IMR-90 (cell line): ENCODE results near the gene MYH7B. TPM values are rescaled to one million over a fixed set of nuclear protein-coding genes. Genes with fewer than 3 reads are reported as not detected.

Source experiments
- ATAC-seq: fragments of 200-7000 bp; cut with Tn5 transposase; 2 replicates; pipeline ENCODE4 v1.9.1; 2020; ENCODE audit warnings: low read depth, mild to moderate bottlenecking, moderate library complexity
- BruUV-seq: library from RNA; stranded (reverse); fragments of 400-500 nt; replicated peaks from 2 replicates; lab custom pipeline; 2021; lab: Mats Ljungman, UMichigan
- CTCF ChIA-PET: fragments of 300-600 bp; formaldehyde crosslinking; extraction: SDS; loops from one replicate; lab custom pipeline; 2021; ENCODE audit warnings: antibody characterized with exemption; lab: Yijun Ruan, JAX
- POLR2A ChIA-PET: fragments of 300-600 bp; sonication (Branson Sonifier 250); formaldehyde crosslinking; loops from one replicate; lab custom pipeline; 2022; ENCODE audit warnings: antibody characterized with exemption; ENCODE audit not compliant: unreplicated experiment; lab: Charles Lee
- DNase-seq: peaks from one replicate; pipeline ENCODE4 v3.0.0; 2013
- H2AFZ ChIP-seq: replicated peaks from 2 replicates; pipeline ENCODE3; 2013; ENCODE audit warnings: low read length, mild to moderate bottlenecking; ENCODE audit not compliant: poor library complexity
- H2AK5ac ChIP-seq: 2 replicates; pipeline ENCODE4 v1.6.1; 2013; ENCODE audit warnings: low read depth, low read length, inconsistent platforms
- H2AK9ac ChIP-seq: replicated peaks from 2 replicates; pipeline ENCODE3; 2013; ENCODE audit warnings: mild to moderate bottlenecking, low read depth, low read length, moderate library complexity; ENCODE audit not compliant: poor library complexity
- H2BK120ac ChIP-seq: 2 replicates; pipeline ENCODE4 v1.6.1; 2013; ENCODE audit warnings: low read depth, low read length, inconsistent platforms
- H2BK15ac ChIP-seq: 3 replicates; pipeline ENCODE4 v1.6.1; 2013; ENCODE audit warnings: low read depth, low read length, inconsistent platforms
- H2BK20ac ChIP-seq: 2 replicates; pipeline ENCODE4 v1.6.1; 2013; ENCODE audit warnings: low read depth, mild to moderate bottlenecking, inconsistent platforms, low read length, moderate library complexity
- H2BK5ac ChIP-seq: 2 replicates; pipeline ENCODE4 v1.6.1; 2013; ENCODE audit warnings: mild to moderate bottlenecking, low read depth, low read length, inconsistent platforms; ENCODE audit not compliant: poor library complexity, severe bottlenecking
- H3K14ac ChIP-seq: replicated peaks from 2 replicates; pipeline ENCODE4 v1.6.1; 2013; ENCODE audit warnings: low read depth, low read length, inconsistent platforms
- H3K18ac ChIP-seq: 2 replicates; pipeline ENCODE4 v1.6.1; 2013; ENCODE audit warnings: low read depth, low read length, control low read depth
- H3K23ac ChIP-seq: 2 replicates; pipeline ENCODE4 v1.6.1; 2013; ENCODE audit warnings: low read depth, low read length, inconsistent platforms
- H3K27ac ChIP-seq: 2 replicates; pipeline ENCODE4 v1.5.1; 2013; ENCODE audit warnings: mild to moderate bottlenecking, control low read depth, low read length; ENCODE audit not compliant: insufficient read depth
- H3K27me3 ChIP-seq: 2 replicates; pipeline ENCODE4 v1.6.1; 2013; ENCODE audit warnings: low read length; ENCODE audit not compliant: control insufficient read depth, insufficient read depth
- H3K36me3 ChIP-seq: 2 replicates; pipeline ENCODE4 v1.6.1; 2013; ENCODE audit warnings: low read length, mixed read lengths; ENCODE audit not compliant: control insufficient read depth, insufficient read depth
- H3K4ac ChIP-seq: 2 replicates; pipeline ENCODE4 v1.6.1; 2013; ENCODE audit warnings: low read depth, low read length, inconsistent platforms
- H3K4me1 ChIP-seq: 2 replicates; pipeline ENCODE4 v1.6.1; 2013; ENCODE audit warnings: low read length, mixed read lengths; ENCODE audit not compliant: control insufficient read depth, insufficient read depth
- H3K4me2 ChIP-seq: 2 replicates; pipeline ENCODE4 v1.6.1; 2013; ENCODE audit warnings: low read depth, mild to moderate bottlenecking, control low read depth, low read length, moderate library complexity
- H3K4me3 ChIP-seq: 2 replicates; pipeline ENCODE4 v1.5.1; 2013; ENCODE audit warnings: low read depth, mild to moderate bottlenecking, control low read depth, low read length, moderate library complexity; ENCODE audit not compliant: insufficient read depth
- H3K56ac ChIP-seq: 2 replicates; pipeline ENCODE4 v1.6.1; 2013; ENCODE audit warnings: low read length, inconsistent platforms; ENCODE audit not compliant: insufficient read depth; ENCODE audit errors: extremely low read depth
- H3K79me1 ChIP-seq, 2 experiments: 2 replicates each; pipeline ENCODE4 v1.6.1; 2013; ENCODE audit warnings: low read length in 2 of 2, inconsistent platforms in 1 of 2, low read depth in 1 of 2
- H3K9ac ChIP-seq: 2 replicates; pipeline ENCODE4 v1.6.1; 2013; ENCODE audit warnings: low read depth, low read length, control low read depth
- H3K9me1 ChIP-seq: 2 replicates; pipeline ENCODE4 v1.6.1; 2013; ENCODE audit warnings: low read length, inconsistent platforms; ENCODE audit not compliant: insufficient read depth
- H3K9me3 ChIP-seq: 2 replicates; pipeline ENCODE4 v1.6.1; 2013; ENCODE audit warnings: low read length; ENCODE audit not compliant: control insufficient read depth, insufficient read depth
- H4K20me1 ChIP-seq: 2 replicates; pipeline ENCODE4 v1.6.1; 2013; ENCODE audit warnings: low read length, inconsistent platforms; ENCODE audit not compliant: insufficient read depth
- H4K5ac ChIP-seq: 2 replicates; pipeline ENCODE4 v1.6.1; 2013; ENCODE audit warnings: mild to moderate bottlenecking, low read depth, low read length, control low read depth
- H4K8ac ChIP-seq, 2 experiments: 2 replicates each; pipeline ENCODE4 v1.6.1; 2013; ENCODE audit warnings: low read depth in 2 of 2, low read length in 2 of 2, control low read depth in 1 of 2, inconsistent platforms in 1 of 2
- H4K91ac ChIP-seq: 2 replicates; pipeline ENCODE4 v1.6.1; 2013; ENCODE audit warnings: low read depth, low read length, inconsistent platforms; ENCODE audit not compliant: insufficient read depth
- BHLHE40 ChIP-seq: fragments of 150-350 bp; IDR thresholded peaks from 2 replicates; pipeline ENCODE4 v1.6.1; 2016; ENCODE audit warnings: mild to moderate bottlenecking, low read depth, low read length
- CEBPB ChIP-seq: IDR thresholded peaks from 2 replicates; pipeline ENCODE4 v1.6.1; 2012; ENCODE audit warnings: low read depth, low read length, improper control_type of control experiment
- CHD1 ChIP-seq: IDR thresholded peaks from 2 replicates; pipeline ENCODE4 v1.6.1; 2012; ENCODE audit warnings: low read depth, low read length, improper control_type of control experiment
- FOS ChIP-seq: fragments of 150-350 bp; IDR thresholded peaks from 2 replicates; pipeline ENCODE4 v1.6.1; 2016; ENCODE audit warnings: low read depth, low read length
- MAFK ChIP-seq: IDR thresholded peaks from 2 replicates; pipeline ENCODE4 v1.6.1; 2012; ENCODE audit warnings: low read depth, low read length, improper control_type of control experiment
- MAZ ChIP-seq: IDR thresholded peaks from 2 replicates; pipeline ENCODE4 v1.6.1; 2012; ENCODE audit warnings: low read depth, mild to moderate bottlenecking, low read length, improper control_type of control experiment, moderate library complexity, borderline replicate concordance
- MXI1 ChIP-seq: IDR thresholded peaks from 2 replicates; pipeline ENCODE4 v1.6.1; 2012; ENCODE audit warnings: low read depth, mild to moderate bottlenecking, low read length, moderate library complexity, borderline replicate concordance
- NFE2L2 ChIP-seq: fragments of 150-350 bp; IDR thresholded peaks from 2 replicates; pipeline ENCODE4 v1.6.1; 2016; ENCODE audit warnings: low read depth, mild to moderate bottlenecking, low read length
- POLR2A ChIP-seq: IDR thresholded peaks from 2 replicates; pipeline ENCODE4 v1.6.1; 2012; ENCODE audit warnings: mild to moderate bottlenecking, low read depth, low read length
- RAD21 ChIP-seq: IDR thresholded peaks from 2 replicates; pipeline ENCODE4 v1.6.1; 2012; ENCODE audit warnings: low read length, improper control_type of control experiment
- RCOR1 ChIP-seq: IDR thresholded peaks from 2 replicates; pipeline ENCODE4 v1.6.1; 2012; ENCODE audit warnings: mild to moderate bottlenecking, low read length, improper control_type of control experiment; ENCODE audit not compliant: insufficient replicate concordance
- RFX5 ChIP-seq: IDR thresholded peaks from 2 replicates; pipeline ENCODE4 v1.8.0; 2012; ENCODE audit warnings: low read depth, mild to moderate bottlenecking, low read length, moderate library complexity
- SMC3 ChIP-seq: fragments of 150-350 bp; IDR thresholded peaks from 2 replicates; pipeline ENCODE4 v1.6.1; 2016; ENCODE audit warnings: low read depth, mild to moderate bottlenecking, antibody characterized with exemption, low read length, moderate library complexity
- WGBS, 2 experiments: methylation state at CpG; one replicate each; pipeline versions ENCODE4 v1.1.5 to v1.1.7; 2013; ENCODE audit warnings: missing lambda C conversion rate in 2 of 2; ENCODE audit not compliant: insufficient read length in 1 of 2; ENCODE audit errors: extremely low coverage in 2 of 2; 5-methylcytosine and 5-hydroxymethylcytosine counted together
- dilution Hi-C: fragments of 300-500 bp; cut with HindIII; formaldehyde crosslinking; loops from one replicate; pipeline ENCODE4 v1.14.3; 2018; ENCODE audit warnings: low sequenced_read_pairs; ENCODE audit not compliant: unreplicated experiment
- in situ Hi-C: fragments of 300-500 bp; cut with MboI; formaldehyde crosslinking; loops from 3 replicates; pipeline ENCODE4 v1.14.3; 2019; ENCODE audit warnings: low sequenced_read_pairs, inconsistent platforms, mixed read lengths
- intact Hi-C: fragments of 100-400 bp; cut with micrococcal nuclease; formaldehyde crosslinking; loops from 2 replicates; pipeline ENCODE4 v1.10.0; 2022
- polyA plus RNA-seq, 3 experiments: library from polyadenylated mRNA; depleted of rRNA; stranded (reverse); fragments of >200 nt; gene quantifications; 2 replicates each; pipeline ENCODE4 v1.2.3, GENCODE V29; 2012; ENCODE audit warnings: low replicate concordance in 1 of 3
- total RNA-seq: library from RNA; depleted of rRNA; stranded (reverse); fragments of >200 nt; gene quantifications from 2 replicates; pipeline ENCODE4 v1.2.3, GENCODE V29; 2012
- TF ChIP-seq, protein P1 (sequence below): conservative IDR thresholded peaks from 2 replicates; pipeline ENCODE4 v1.5.1; 2012; ENCODE audit warnings: mild to moderate bottlenecking, low read depth, low read length, improper control_type of control experiment
- TF ChIP-seq, protein P2 (sequence below): fragments of 150-350 bp; IDR thresholded peaks from 2 replicates; pipeline ENCODE4 v1.6.1; 2017; ENCODE audit warnings: mild to moderate bottlenecking, antibody characterized with exemption, low read length, low read depth
- TF ChIP-seq, protein P3 (sequence below): fragments of 150-350 bp; IDR thresholded peaks from 2 replicates; pipeline ENCODE4 v1.6.1; 2016; ENCODE audit warnings: low read depth, mild to moderate bottlenecking, low read length, moderate library complexity, borderline replicate concordance

MYH7B gene
- total and polyA plus RNA-seq, 2 of the 4 experiments (the other 2 are of a cell fraction) = 0.09 TPM; not detected in 1

- in situ Hi-C loops (no loop called here), dilution Hi-C loops (no loop called here), intact Hi-C loops (no loop called here)
- Histone ChIP-seq H4K91ac (no peak overlapping the region), H3K23ac (no peak overlapping the region), H2BK20ac (no peak overlapping the region), H3K9ac (no peak overlapping the region), H3K9me1 (0 out of 2 replicates have a peak, but pooled peaks cover 8% of the 10 kb centered on the region), H3K56ac (no peak overlapping the region), H3K4me1 (no peaks in the 10 kb centered on the region), H3K79me1 (no peaks in the 10 kb centered on the region), H4K8ac (no peak overlapping the region), H2BK5ac (no peak overlapping the region), H3K36me3 (no peaks in the 10 kb centered on the region), H2AFZ (peak overlapping the region; percentile 33), H3K27me3 (peaks cover 35% of the 10 kb centered on the region), H2BK120ac (no peak overlapping the region), H3K14ac (no peak overlapping the region; the same call in 1 of the 2 replicates), H3K18ac (no peak overlapping the region), H2BK15ac (no peak overlapping the region), H2AK5ac (no peak overlapping the region), H3K9me3 (no peaks in the 10 kb centered on the region), H2AK9ac (no peak overlapping the region), H3K4ac (no peak overlapping the region), H4K5ac (no peak overlapping the region), H4K20me1 (no peaks in the 10 kb centered on the region), H3K4me3 (no peak overlapping the region), H3K4me2 (no peak overlapping the region), H3K27ac (no peak overlapping the region)
- no TSS peak for BruUV-seq
- ChIA-PET CTCF (interaction anchor here (0.8 kb wide), 1 partner anchor 17 kb away, joined by 4 read pairs; no protein-coding TSS in a partner anchor), POLR2A (no interaction called here)
- 28% methylated on average over 6 of the region's 10 CpGs; no CpG with 5 or more reads in 1 of the 2 experiments for WGBS, 2 experiments
- no peak for TF ChIP-seq BHLHE40
- no peak for TF ChIP-seq MXI1
- no peak for TF ChIP-seq MAZ
- TF ChIP-seq MAFK = no peak
- no peak for TF ChIP-seq FOS
- no peak for TF ChIP-seq SMC3
- no peak for TF ChIP-seq POLR2A
- TF ChIP-seq, protein P1, sequence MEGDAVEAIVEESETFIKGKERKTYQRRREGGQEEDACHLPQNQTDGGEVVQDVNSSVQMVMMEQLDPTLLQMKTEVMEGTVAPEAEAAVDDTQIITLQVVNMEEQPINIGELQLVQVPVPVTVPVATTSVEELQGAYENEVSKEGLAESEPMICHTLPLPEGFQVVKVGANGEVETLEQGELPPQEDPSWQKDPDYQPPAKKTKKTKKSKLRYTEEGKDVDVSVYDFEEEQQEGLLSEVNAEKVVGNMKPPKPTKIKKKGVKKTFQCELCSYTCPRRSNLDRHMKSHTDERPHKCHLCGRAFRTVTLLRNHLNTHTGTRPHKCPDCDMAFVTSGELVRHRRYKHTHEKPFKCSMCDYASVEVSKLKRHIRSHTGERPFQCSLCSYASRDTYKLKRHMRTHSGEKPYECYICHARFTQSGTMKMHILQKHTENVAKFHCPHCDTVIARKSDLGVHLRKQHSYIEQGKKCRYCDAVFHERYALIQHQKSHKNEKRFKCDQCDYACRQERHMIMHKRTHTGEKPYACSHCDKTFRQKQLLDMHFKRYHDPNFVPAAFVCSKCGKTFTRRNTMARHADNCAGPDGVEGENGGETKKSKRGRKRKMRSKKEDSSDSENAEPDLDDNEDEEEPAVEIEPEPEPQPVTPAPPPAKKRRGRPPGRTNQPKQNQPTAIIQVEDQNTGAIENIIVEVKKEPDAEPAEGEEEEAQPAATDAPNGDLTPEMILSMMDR = no peak
- TF ChIP-seq RCOR1 = no peak
- TF ChIP-seq, protein P2, sequence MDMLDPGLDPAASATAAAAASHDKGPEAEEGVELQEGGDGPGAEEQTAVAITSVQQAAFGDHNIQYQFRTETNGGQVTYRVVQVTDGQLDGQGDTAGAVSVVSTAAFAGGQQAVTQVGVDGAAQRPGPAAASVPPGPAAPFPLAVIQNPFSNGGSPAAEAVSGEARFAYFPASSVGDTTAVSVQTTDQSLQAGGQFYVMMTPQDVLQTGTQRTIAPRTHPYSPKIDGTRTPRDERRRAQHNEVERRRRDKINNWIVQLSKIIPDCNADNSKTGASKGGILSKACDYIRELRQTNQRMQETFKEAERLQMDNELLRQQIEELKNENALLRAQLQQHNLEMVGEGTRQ = no peak
- TF ChIP-seq RAD21 = no peak
- TF ChIP-seq, protein P3, sequence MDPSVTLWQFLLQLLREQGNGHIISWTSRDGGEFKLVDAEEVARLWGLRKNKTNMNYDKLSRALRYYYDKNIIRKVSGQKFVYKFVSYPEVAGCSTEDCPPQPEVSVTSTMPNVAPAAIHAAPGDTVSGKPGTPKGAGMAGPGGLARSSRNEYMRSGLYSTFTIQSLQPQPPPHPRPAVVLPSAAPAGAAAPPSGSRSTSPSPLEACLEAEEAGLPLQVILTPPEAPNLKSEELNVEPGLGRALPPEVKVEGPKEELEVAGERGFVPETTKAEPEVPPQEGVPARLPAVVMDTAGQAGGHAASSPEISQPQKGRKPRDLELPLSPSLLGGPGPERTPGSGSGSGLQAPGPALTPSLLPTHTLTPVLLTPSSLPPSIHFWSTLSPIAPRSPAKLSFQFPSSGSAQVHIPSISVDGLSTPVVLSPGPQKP = no peak
- no peak for TF ChIP-seq RFX5
- no peak for TF ChIP-seq NFE2L2
- TF ChIP-seq CHD1 = no peak
- TF ChIP-seq CEBPB = no peak
- ATAC-seq = no peak
- DNase-seq = no peak
Measured at GRCh38 chr20:34971561-34972235, 16.0 kb downstream of the MYH7B start.
